GM12878 (cell line): ENCODE results near the gene RSPH9. TPM values are rescaled to one million over a fixed set of nuclear protein-coding genes. Genes with fewer than 3 reads are reported as not detected.

Experiments used
- ATAC-seq: fragments of 200-7000 bp; cut with Tn5 transposase; 3 replicates; pipeline ENCODE4 v1.9.1; 2020; ENCODE audit warnings: mild to moderate bottlenecking, moderate library complexity
- BruUV-seq: library from RNA; stranded (reverse); fragments of 400-500 nt; replicated peaks from 2 replicates; lab custom pipeline; 2021; lab: Mats Ljungman, UMichigan
- CTCF ChIA-PET: fragments of 300-600 bp; sonication (Branson Sonifier 250); formaldehyde crosslinking; extraction: SDS; loops from one replicate; lab custom pipeline; 2021; ENCODE audit warnings: inconsistent platforms; lab: Yijun Ruan, JAX
- POLR2A ChIA-PET: fragments of 350-600 bp; formaldehyde crosslinking; extraction: SDS; loops from one replicate; lab custom pipeline; 2021; ENCODE audit warnings: inconsistent platforms; lab: Charles Lee
- RAD21 ChIA-PET: fragments of 300-600 bp; sonication (Branson Sonifier 250); formaldehyde crosslinking; loops from one replicate; lab custom pipeline; 2023; ENCODE audit warnings: antibody characterized with exemption; ENCODE audit not compliant: unreplicated experiment; lab: Charles Lee
- SMC1A ChIA-PET: fragments of 300-600 bp; sonication (Branson Sonifier 250); formaldehyde crosslinking; loops from one replicate; lab custom pipeline; 2023; ENCODE audit not compliant: unreplicated experiment, uncharacterized antibody; lab: Charles Lee
- DNase-seq: peaks from one replicate; pipeline ENCODE4 v3.0.0-alpha.2; 2011; ENCODE audit warnings: low read depth, low spot score
- FAIRE-seq: peaks from 3 replicates; lab custom pipeline; 2011; peaks lifted over from hg19 to GRCh38; lab: Jason Lieb, UNC
- H2AFZ ChIP-seq: 2 replicates; pipeline ENCODE4 v1.6.0; 2011; ENCODE audit warnings: low read depth, low read length, control low read depth; ENCODE audit not compliant: control insufficient read depth
- H3K27ac ChIP-seq: 2 replicates; pipeline ENCODE4 v1.5.1; 2011; ENCODE audit warnings: control low read depth; ENCODE audit not compliant: control insufficient read depth, insufficient read depth
- H3K27me3 ChIP-seq, 2 experiments: replicated peaks in 1 of 2; 2 replicates each; pipeline versions ENCODE4 v1.6.0 to v1.6.1; 2011; ENCODE audit warnings: low read length in 1 of 2; ENCODE audit not compliant: control insufficient read depth in 2 of 2, insufficient read depth in 2 of 2
- H3K36me3 ChIP-seq, 2 experiments: 2 replicates each; pipeline ENCODE4 v1.5.1; 2011; ENCODE audit warnings: low read length in 1 of 2; ENCODE audit not compliant: control insufficient read depth in 2 of 2, insufficient read depth in 2 of 2
- H3K4me1 ChIP-seq: 2 replicates; pipeline ENCODE4 v1.6.1; 2011; ENCODE audit warnings: mild to moderate bottlenecking, low read length, moderate library complexity, mixed read lengths; ENCODE audit not compliant: control insufficient read depth, insufficient read depth
- H3K4me2 ChIP-seq: 2 replicates; pipeline ENCODE4 v1.6.0; 2011; ENCODE audit warnings: control low read depth; ENCODE audit not compliant: control insufficient read depth, insufficient read depth
- H3K4me3 ChIP-seq: fragments of 200-600 bp; sonication (generic); 2 replicates; pipeline ENCODE4 v1.5.1; 2016
- H3K79me2 ChIP-seq: 2 replicates; pipeline ENCODE4 v1.6.0; 2011; ENCODE audit warnings: low read length; ENCODE audit not compliant: control insufficient read depth, insufficient read depth
- H3K9ac ChIP-seq: 2 replicates; pipeline ENCODE4 v1.8.0; 2011; ENCODE audit warnings: low read length, control low read depth, mixed read lengths; ENCODE audit not compliant: control insufficient read depth, insufficient read depth
- H3K9me3 ChIP-seq: replicated peaks from 3 replicates; pipeline ENCODE4 v1.5.1; 2011; ENCODE audit warnings: mild to moderate bottlenecking, low read length; ENCODE audit not compliant: control insufficient read depth, insufficient read depth
- H4K20me1 ChIP-seq: 2 replicates; pipeline ENCODE4 v1.6.0; 2011; ENCODE audit not compliant: control insufficient read depth, insufficient read depth
- CHD4 ChIP-seq: fragments of 200-600 bp; sonication (generic); IDR thresholded peaks from 2 replicates; pipeline ENCODE4 v1.6.1; 2016; ENCODE audit warnings: mild to moderate bottlenecking
- RELA ChIP-seq: fragments of 450-650 bp; IDR thresholded peaks from 2 replicates; pipeline ENCODE4 v1.8.0; 2014; ENCODE audit warnings: borderline replicate concordance; ENCODE audit not compliant: partially characterized antibody
- SPI1 ChIP-seq: IDR thresholded peaks from 2 replicates; pipeline ENCODE4 v1.6.1; 2011; ENCODE audit warnings: low read depth, mild to moderate bottlenecking, low read length, moderate library complexity, borderline replicate concordance; ENCODE audit not compliant: insufficient read depth
- TAF1 ChIP-seq: IDR thresholded peaks from 2 replicates; pipeline ENCODE4 v1.6.1; 2011; ENCODE audit warnings: mild to moderate bottlenecking, low read depth, low read length, borderline replicate concordance
- WRNIP1 ChIP-seq: IDR thresholded peaks from 2 replicates; pipeline ENCODE4 v1.6.1; 2011; ENCODE audit warnings: low read depth, low read length, improper control_type of control experiment, borderline replicate concordance
- WGBS: methylation state at CpG from one replicate; pipeline ENCODE4 v1.1.6; 2016; ENCODE audit warnings: low lambda C conversion rate; ENCODE audit not compliant: insufficient replicate concordance, insufficient coverage; ENCODE audit errors: missing lambda C conversion rate; 5-methylcytosine and 5-hydroxymethylcytosine counted together
- in situ Hi-C: fragments of 300-500 bp; cut with MboI; formaldehyde crosslinking; loops from 9 replicates; pipeline ENCODE4 v1.14.3; 2018; ENCODE audit warnings: mixed read lengths
- intact Hi-C: fragments of 100-400 bp; cut with micrococcal nuclease; formaldehyde crosslinking; loops from one replicate; pipeline ENCODE4 v1.14.2; 2022; ENCODE audit not compliant: unreplicated experiment
- polyA plus RNA-seq, 11 experiments: library from polyadenylated mRNA; depleted of rRNA in 4 of 11; unstranded in 6 of 11; stranded (reverse) in 5 of 11; fragments of >200 nt; fragmentation: Nextera tagmentation in 4 of 11; fragmentation: Illumina TruSeq in 1 of 11; extraction: Ambion mirVana in 4 of 11; extraction: Trizol in 1 of 11; gene quantifications; 1 replicate in 1 of 11; 2 replicates in 10 of 11; pipeline versions ENCODE4 v1.2.1 to v1.2.3, GENCODE V29; 2011 to 2016; ENCODE audit warnings: inconsistent platforms in 2 of 11, missing spikeins in 2 of 11, low read depth in 1 of 11
- total RNA-seq, 4 experiments: library from RNA; depleted of rRNA in 3 of 4; stranded (reverse); fragments of >200 nt in 3 of 4; fragmentation: Illumina TruSeq in 1 of 4; extraction: Trizol in 1 of 4; gene quantifications; 2 replicates each; pipeline versions ENCODE4 v1.2.1 to v1.2.3, GENCODE V29; 2013 to 2021

RSPH9 gene
- total and polyA plus RNA-seq, 10 of the 15 experiments (the other 5 are each of a cell fraction or from before 2014, with no cell fraction given), result 0.26 to 0.63 (median 0.36) TPM; not detected in 6

DNA sequence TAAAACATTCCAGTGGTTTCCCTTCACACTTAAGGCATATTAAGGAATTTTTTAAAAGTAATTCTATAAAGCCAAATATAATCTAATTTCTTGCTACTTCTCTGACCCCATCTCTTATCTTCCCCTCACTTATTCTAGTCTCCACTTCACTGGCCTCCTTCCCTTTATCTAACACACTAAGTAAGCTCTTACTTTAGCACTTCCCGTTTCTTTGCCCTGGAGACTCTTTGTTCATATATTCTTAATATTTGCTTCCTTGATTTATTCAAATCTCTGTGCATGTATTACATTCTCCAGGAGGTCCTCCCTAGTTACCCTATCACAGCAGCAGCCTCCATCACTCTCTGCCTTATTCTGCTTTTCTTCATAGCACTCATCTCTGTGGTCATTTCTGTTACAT, 36.0 kb upstream of the RSPH9 start:
- CTCF ChIA-PET, result interaction anchor here (0.7 to 4.7 kb wide), 33 partner anchors 7 to 705 kb away, joined by 3 to 42 read pairs (median 5); partner anchors contain the start of genes GTPBP2, MRPS18A, POLH and XPO5
- no peaks in the 10 kb centered on the region for H3K27me3 ChIP-seq
- intact Hi-C loops (loop anchor here (1.0 kb wide), 1 partner anchor 470 kb away; no protein-coding TSS in a partner anchor), in situ Hi-C loops (no loop called here)
- no peak overlapping the region for H3K27ac ChIP-seq
- no peaks in the 10 kb centered on the region for H3K79me2 ChIP-seq
- H4K20me1 ChIP-seq, result no peaks in the 10 kb centered on the region
- H3K4me2 ChIP-seq, result no peak overlapping the region
- WGBS, result 21% methylated on average over 1 of the region's 1 CpG
- H3K36me3 ChIP-seq, result peaks cover 12 to 39% of the 10 kb centered on the region in 2 experiments
- TF ChIP-seq SPI1 (peak; percentile 21; the same call in 1 of the 2 replicates), TAF1 (no peak)
- no peak overlapping the region for H2AFZ ChIP-seq
- H3K4me3 ChIP-seq, result no peak overlapping the region
- no TSS peak for BruUV-seq
- no peak for ATAC-seq
- POLR2A ChIA-PET, result interaction anchor here (0.6 to 1.1 kb wide), 2 partner anchors 72 to 162 kb away, joined by 3 to 5 read pairs; no protein-coding TSS in a partner anchor
- H3K4me1 ChIP-seq, result no peaks in the 10 kb centered on the region
- H3K9me3 ChIP-seq, result no peaks in the 10 kb centered on the region
- H3K9ac ChIP-seq, result no peak overlapping the region
- no peak for DNase-seq
- SMC1A ChIA-PET, result interaction anchor here (0.8 to 1.6 kb wide), 7 partner anchors 11 to 160 kb away, joined by 3 to 6 read pairs (median 4); no protein-coding TSS in a partner anchor
- no peak for FAIRE-seq
- RAD21 ChIA-PET, result interaction anchor here (0.7 to 1.4 kb wide), 5 partner anchors 18 to 470 kb away, joined by 3 to 5 read pairs (median 3); no protein-coding TSS in a partner anchor

DNA sequence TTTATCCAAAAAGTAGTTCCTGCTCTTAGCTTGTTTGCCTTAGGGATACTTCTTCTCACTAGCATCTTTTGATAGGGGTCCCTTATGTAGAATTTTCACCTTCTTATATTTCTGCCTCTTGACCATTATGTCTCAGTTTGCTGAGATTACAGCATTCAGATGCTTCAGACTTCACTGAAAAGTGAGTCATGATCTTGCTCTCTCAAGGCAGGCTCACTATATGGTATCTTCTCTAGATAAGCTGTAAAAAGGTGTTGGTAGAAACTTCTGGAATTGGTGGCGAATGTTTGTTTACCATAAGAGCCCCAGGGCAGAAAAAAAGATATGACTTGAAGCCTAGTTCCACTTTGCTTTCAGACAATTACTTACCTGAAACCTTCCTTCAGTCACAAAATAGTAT, 35.4 kb upstream of the RSPH9 start:
- Histone ChIP-seq H3K4me3 (no peak overlapping the region), H3K27me3 (no peaks in the 10 kb centered on the region), H3K27ac (no peak overlapping the region), H2AFZ (no peak overlapping the region), H3K9ac (no peak overlapping the region), H3K9me3 (no peaks in the 10 kb centered on the region), H4K20me1 (no peaks in the 10 kb centered on the region), H3K79me2 (no peaks in the 10 kb centered on the region), H3K4me1 (no peaks in the 10 kb centered on the region), H3K36me3 (peaks cover 16 to 43% of the 10 kb centered on the region in 2 experiments), H3K4me2 (no peak overlapping the region)
- ATAC-seq (no peak), FAIRE-seq (no peak), DNase-seq (no peak)
- BruUV-seq, result no TSS peak
- WGBS, result 86% methylated on average over 1 of the region's 1 CpG
- ChIA-PET SMC1A (interaction anchor here (0.8 to 1.6 kb wide), 5 partner anchors 12 to 159 kb away, joined by 3 to 6 read pairs (median 5); no protein-coding TSS in a partner anchor), RAD21 (interaction anchor here (0.8 to 1.4 kb wide), 3 partner anchors 18 to 470 kb away, joined by 3 to 5 read pairs (median 3); no protein-coding TSS in a partner anchor), CTCF (interaction anchor here (0.5 to 4.7 kb wide), 28 partner anchors 9 to 704 kb away, joined by 3 to 42 read pairs (median 6); partner anchors contain the start of genes GTPBP2, MRPS18A, POLH and XPO5), POLR2A (interaction anchor here (0.6 to 1.1 kb wide), 2 partner anchors 73 to 161 kb away, joined by 3 to 5 read pairs; no protein-coding TSS in a partner anchor)
- no peak for TF ChIP-seq RELA
- no peak for TF ChIP-seq WRNIP1
- TF ChIP-seq CHD4, result no peak
- in situ Hi-C loops (no loop called here), intact Hi-C loops (no loop called here)
